Transverse colon (tissue), 4 donors: Measurements from ENCODE around the gene PTRH1. TPM values are rescaled to one million over a fixed set of nuclear protein-coding genes. Genes with fewer than 3 reads are reported as not detected.
A peak's percentile ranks its signal among the peaks of the same experiment; 100 is the strongest.

Experiments
- DNase-seq: peaks from one replicate; pipeline ENCODE4 v3.0.0-alpha.2; 2019
- H3K27ac ChIP-seq, 4 donors: fragments of 200-600 bp; sonication (generic); 2 replicates each; pipeline ENCODE4 v1.5.1; 2016 to 2018; ENCODE audit warnings: inconsistent platforms in 4 of 4
- H3K27me3 ChIP-seq: fragments of 200-600 bp; sonication (generic); 2 replicates; pipeline ENCODE4 v1.5.1; 2017; ENCODE audit warnings: inconsistent platforms
- H3K36me3 ChIP-seq, 4 donors: fragments of 200-600 bp; sonication (generic); 2 replicates each; pipeline ENCODE4 v1.5.1; 2017 to 2019; ENCODE audit warnings: inconsistent platforms in 4 of 4
- H3K4me1 ChIP-seq, 4 donors: fragments of 200-600 bp; sonication (generic); 2 replicates each; pipeline ENCODE4 v1.5.1; 2017 to 2020; ENCODE audit warnings: inconsistent platforms in 4 of 4
- H3K4me3 ChIP-seq, 4 donors: fragments of 200-600 bp; sonication (generic); 1 replicate in 1 of 4; 2 replicates in 3 of 4; pipeline versions ENCODE4 v1.5.1 to v1.6.1; 2017 to 2019; ENCODE audit warnings: inconsistent platforms in 4 of 4
- H3K9me3 ChIP-seq, 2 donors: fragments of 200-600 bp; sonication (generic); 2 replicates each; pipeline ENCODE4 v1.5.1; 2017 to 2019; ENCODE audit warnings: inconsistent platforms in 2 of 2
- EP300 ChIP-seq: sonication (generic); formaldehyde crosslinking; IDR thresholded peaks from one replicate; pipeline ENCODE4 v1.6.1; 2017; ENCODE audit warnings: antibody characterized with exemption, low read depth
- POLR2A ChIP-seq: fragments of 450-650 bp; IDR thresholded peaks from one replicate; pipeline ENCODE4 v1.6.1; 2016; ENCODE audit warnings: antibody characterized with exemption, mild to moderate bottlenecking, moderate library complexity
- POLR2AphosphoS5 ChIP-seq, 3 donors: sonication (generic); formaldehyde crosslinking; IDR thresholded peaks; one replicate each; pipeline ENCODE4 v1.6.1; 2016; ENCODE audit warnings: antibody characterized with exemption in 3 of 3
- WGBS, 2 donors: methylation state at CpG; one replicate each; pipeline ENCODE4 v1.1.5; 2018; ENCODE audit warnings: low coverage in 1 of 2; 5-methylcytosine and 5-hydroxymethylcytosine counted together
- in situ Hi-C, 4 donors: fragments of 200-750 bp; cut with MboI; loops; one replicate each; pipeline versions ENCODE4 v1.15.0 to v1.15.1; 2017; ENCODE audit warnings: low sequenced_read_pairs in 3 of 4, low pct_ligation_motif_present in 1 of 4, low pct_unique_long_range_greater_than_20kb in 1 of 4
- intact Hi-C: fragments of 100-400 bp; cut with DNase I; formaldehyde crosslinking; loops from one replicate; pipeline ENCODE4 v1.15.1; 2023; ENCODE audit warnings: low total_unique reads
- total RNA-seq, 4 donors: library from RNA; depleted of rRNA; stranded (reverse); fragments of >200 nt; gene quantifications; one replicate each; pipeline ENCODE4 v1.1.0, GENCODE V29; 2016
- TF ChIP-seq, protein P1 (sequence below), 5 experiments: fragments of 200-600 bp in 3 of 5; fragments of 450-650 bp in 2 of 5; sonication (generic) in 3 of 5; IDR thresholded peaks; 1 replicate in 2 of 5; 2 replicates in 3 of 5; pipeline ENCODE4 v1.5.1; 2016 to 2017; ENCODE audit warnings: antibody characterized with exemption in 5 of 5, inconsistent platforms in 3 of 5, mild to moderate bottlenecking in 2 of 5, moderate library complexity in 1 of 5

The PTRH1 gene
- total RNA-seq, 4 donors from 2014 or later = 2.4 to 9.7 (median 6.2) TPM

DNA sequence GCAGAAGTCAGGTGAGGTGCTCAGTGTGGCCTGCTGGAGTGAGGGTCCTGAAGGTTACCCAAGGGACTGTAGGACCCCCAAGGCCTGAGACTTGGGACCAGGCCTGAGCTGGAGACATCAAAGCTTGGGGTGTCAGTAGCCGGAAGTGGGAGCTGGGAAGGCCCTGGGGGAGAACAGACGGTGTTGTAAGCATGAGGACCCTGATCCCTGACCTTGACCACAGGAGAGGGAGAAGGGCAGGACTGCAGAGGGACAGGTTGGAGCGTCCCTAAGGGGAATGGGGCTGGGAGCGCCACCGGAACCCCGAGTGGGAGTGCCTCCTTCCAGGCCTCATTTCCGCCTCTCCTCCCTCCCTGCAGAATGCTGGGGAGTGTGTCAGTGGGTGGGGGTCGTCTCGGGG lies 949 bp upstream of the PTRH1 start:
- in situ Hi-C loops (no loop called here), intact Hi-C loops (no loop called here)
- DNase-seq = no peak
- Histone ChIP-seq H3K9me3 (no peaks in the 10 kb centered on the region), H3K27ac (peak overlapping the region; percentile 82 to 94 (median 88)), H3K4me1 (peaks cover 7 to 19% (median 14%) of the 10 kb centered on the region in 4 donors), H3K27me3 (no peaks in the 10 kb centered on the region), H3K36me3 (no peaks in the 10 kb centered on the region), H3K4me3 (peak overlapping the region in 1 of 4 donors; percentile 77)
- TF ChIP-seq, protein P1, sequence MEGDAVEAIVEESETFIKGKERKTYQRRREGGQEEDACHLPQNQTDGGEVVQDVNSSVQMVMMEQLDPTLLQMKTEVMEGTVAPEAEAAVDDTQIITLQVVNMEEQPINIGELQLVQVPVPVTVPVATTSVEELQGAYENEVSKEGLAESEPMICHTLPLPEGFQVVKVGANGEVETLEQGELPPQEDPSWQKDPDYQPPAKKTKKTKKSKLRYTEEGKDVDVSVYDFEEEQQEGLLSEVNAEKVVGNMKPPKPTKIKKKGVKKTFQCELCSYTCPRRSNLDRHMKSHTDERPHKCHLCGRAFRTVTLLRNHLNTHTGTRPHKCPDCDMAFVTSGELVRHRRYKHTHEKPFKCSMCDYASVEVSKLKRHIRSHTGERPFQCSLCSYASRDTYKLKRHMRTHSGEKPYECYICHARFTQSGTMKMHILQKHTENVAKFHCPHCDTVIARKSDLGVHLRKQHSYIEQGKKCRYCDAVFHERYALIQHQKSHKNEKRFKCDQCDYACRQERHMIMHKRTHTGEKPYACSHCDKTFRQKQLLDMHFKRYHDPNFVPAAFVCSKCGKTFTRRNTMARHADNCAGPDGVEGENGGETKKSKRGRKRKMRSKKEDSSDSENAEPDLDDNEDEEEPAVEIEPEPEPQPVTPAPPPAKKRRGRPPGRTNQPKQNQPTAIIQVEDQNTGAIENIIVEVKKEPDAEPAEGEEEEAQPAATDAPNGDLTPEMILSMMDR (IDR thresholded peaks at IDR 0.05) = no peak
- TF ChIP-seq EP300 (no peak), POLR2A (no peak), POLR2AphosphoS5 (IDR thresholded peaks at IDR 0.05) (no peak)
- WGBS, 2 donors = 75% methylated on average over 9 of the region's 9 CpGs; no CpG with 5 or more reads in 1 of the 2 donors

DNA sequence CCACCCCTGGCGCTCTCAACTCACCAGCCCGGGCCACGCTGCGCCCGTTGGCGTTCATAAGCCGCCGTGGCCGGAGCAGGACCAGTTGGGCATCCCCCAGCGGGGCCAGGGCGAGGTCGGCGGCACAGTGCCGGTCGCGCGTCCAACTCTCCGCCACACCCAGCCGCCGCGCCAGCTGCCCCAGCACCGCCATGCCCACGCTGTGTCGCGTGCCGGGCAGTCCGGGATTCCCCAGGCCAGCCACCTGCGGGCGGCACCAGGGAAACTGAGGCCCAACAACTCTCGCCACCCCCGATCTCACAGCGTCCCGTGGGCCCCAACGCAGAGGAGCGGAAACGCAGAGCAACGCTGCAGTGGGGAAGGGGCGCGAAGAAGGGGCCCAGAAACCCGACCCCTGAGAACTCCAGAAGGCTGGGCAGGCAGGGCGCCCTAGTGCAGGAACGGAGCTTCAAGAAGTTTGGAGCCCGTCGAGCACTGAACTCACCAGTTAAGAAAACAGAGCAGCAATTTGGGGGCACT lies 453 bp downstream of the PTRH1 start:
- Histone ChIP-seq H3K9me3 (no peaks in the 10 kb centered on the region), H3K4me1 (peaks cover 7 to 19% (median 14%) of the 10 kb centered on the region in 4 donors), H3K27me3 (no peaks in the 10 kb centered on the region), H3K27ac (peak overlapping the region; percentile 82 to 94 (median 88)), H3K36me3 (no peaks in the 10 kb centered on the region), H3K4me3 (peak overlapping the region; percentile 49 to 77 (median 57))
- TF ChIP-seq POLR2AphosphoS5 (IDR thresholded peaks at IDR 0.05) = no peak
- TF ChIP-seq, protein P1 (IDR thresholded peaks at IDR 0.05) = no peak
- no peak for TF ChIP-seq EP300
- no peak for TF ChIP-seq POLR2A
- peak; percentile 57 for DNase-seq
- 1% methylated on average over 30 of the region's 44 CpGs; no CpG with 5 or more reads in 1 of the 2 donors for WGBS, 2 donors
- in situ Hi-C loops = no loop called here
- intact Hi-C loops = no loop called here

DNA sequence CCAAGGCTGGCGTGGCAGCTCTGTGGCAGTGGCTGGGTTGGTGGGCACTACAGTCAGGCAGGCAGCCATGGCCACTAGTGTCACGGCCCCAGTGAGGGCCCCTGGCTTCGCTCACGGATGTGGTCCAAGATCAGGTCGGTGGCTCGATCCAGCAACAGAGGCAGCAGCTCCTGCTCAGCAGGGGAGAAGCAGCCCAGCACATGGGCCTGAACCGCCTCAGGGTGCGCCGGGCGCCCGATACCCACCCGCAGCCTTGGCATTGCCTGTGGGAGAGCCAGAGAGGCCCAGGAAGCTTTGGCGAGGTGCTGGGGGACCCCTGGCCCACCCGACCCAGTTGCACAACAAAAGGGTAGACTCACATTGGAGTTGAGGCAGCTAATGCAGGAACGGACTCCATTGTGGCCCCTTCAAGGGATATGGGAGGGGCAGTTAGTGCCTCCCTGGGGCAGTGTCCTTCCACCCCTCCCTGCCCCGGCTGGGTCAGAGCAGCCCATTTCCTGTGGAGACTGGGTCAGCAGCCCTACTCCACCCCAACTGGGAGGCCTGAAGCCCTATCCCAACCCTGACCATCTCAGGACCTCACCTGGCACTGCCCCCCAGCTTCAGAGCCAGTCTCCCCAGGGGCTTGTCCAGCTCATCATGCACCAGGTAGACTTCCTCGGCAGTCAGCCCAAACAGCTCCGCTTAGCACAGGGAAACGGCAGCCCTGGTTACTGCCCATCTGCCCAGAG lies 1.3 kb downstream of the PTRH1 start:
- in situ Hi-C loops = no loop called here
- DNase-seq = no peak

DNA sequence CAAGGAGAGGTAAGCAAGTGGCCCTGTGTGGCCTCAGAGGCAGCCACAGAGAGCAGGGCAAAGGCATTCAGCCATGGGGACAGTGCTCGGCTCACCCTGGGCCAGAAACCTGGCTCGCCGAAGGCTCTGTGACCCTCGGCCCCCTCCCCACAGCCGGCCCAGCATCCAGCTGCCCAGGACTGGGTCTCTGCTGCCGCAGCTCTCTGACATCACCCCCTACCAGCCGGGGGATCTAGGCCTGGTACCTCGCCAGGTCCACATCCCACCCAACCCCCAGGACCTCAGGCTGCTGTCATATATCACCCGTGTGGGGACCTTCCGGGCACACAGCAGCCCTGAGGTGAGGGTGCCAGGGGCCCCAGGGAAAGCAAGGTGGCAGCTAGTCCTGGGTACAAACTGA lies 2.6 kb downstream of the PTRH1 start:
- H3K4me3 ChIP-seq = no peak overlapping the region
- TF ChIP-seq, protein P1 (IDR thresholded peaks at IDR 0.05) = no peak
- TF ChIP-seq EP300 (no peak), POLR2A (no peak)
- no peaks in the 10 kb centered on the region for H3K27me3 ChIP-seq
- intact Hi-C loops (no loop called here), in situ Hi-C loops (no loop called here)
- 95% methylated on average over 8 of the region's 10 CpGs; no CpG with 5 or more reads in 1 of the 2 donors for WGBS, 2 donors
- no peaks in the 10 kb centered on the region for H3K9me3 ChIP-seq
- peaks cover 7 to 19% (median 14%) of the 10 kb centered on the region in 4 donors for H3K4me1 ChIP-seq
- no peaks in the 10 kb centered on the region for H3K36me3 ChIP-seq
- DNase-seq = no peak
- H3K27ac ChIP-seq = no peak overlapping the region

More for the DNA sequence above, 1.3 kb downstream of the PTRH1 start:
- H3K27me3 ChIP-seq = no peaks in the 10 kb centered on the region
- peaks cover 7 to 19% (median 14%) of the 10 kb centered on the region in 4 donors for H3K4me1 ChIP-seq
- peak overlapping the region in 3 of 4 donors; percentile 51 to 77 (median 63) for H3K4me3 ChIP-seq
- H3K9me3 ChIP-seq = no peaks in the 10 kb centered on the region
- intact Hi-C loops = no loop called here
- TF ChIP-seq EP300 (no peak), POLR2AphosphoS5 (IDR thresholded peaks at IDR 0.05) (no peak), POLR2A (no peak)
- TF ChIP-seq, protein P1 (IDR thresholded peaks at IDR 0.05) = no peak
- WGBS, 2 donors = 79% methylated on average over 19 of the region's 19 CpGs; no CpG with 5 or more reads in 1 of the 2 donors
- H3K36me3 ChIP-seq = no peaks in the 10 kb centered on the region
- H3K27ac ChIP-seq = no peak overlapping the region
